ENCODE data around the gene LEMD3. TPM values are rescaled to one million over a fixed set of nuclear protein-coding genes. Genes with fewer than 3 reads are reported as not detected.
A peak's percentile ranks its signal among the peaks of the same experiment; 100 is the strongest.

Gene LEMD3
- total RNA-seq, 1 experiment from 2014 or later: 28.4 TPM

DNA sequence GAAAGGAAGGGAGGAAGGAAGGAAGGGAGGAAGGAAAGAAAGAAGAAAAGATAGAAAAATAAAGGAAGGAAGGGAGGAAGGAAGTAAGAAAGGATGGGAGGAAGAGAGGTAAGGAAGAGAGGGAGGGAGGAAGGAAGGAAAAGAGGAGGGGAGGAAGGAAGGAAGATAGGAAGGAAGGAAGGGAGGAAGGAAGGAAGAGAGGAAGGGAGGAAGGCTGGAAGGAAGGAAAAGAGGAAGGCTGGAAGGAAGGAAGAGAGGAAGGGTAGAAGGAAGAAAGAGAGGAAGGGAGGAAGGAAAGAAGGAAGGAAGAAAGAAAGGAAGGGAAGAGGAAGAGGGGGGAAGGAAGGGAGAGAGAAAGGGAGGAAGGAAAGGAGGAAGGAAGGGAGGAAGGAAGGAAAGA is 35.5 kb upstream of the LEMD3 start:
- BruUV-seq (replicated peaks): no TSS peak
- CTCF ChIA-PET: no interaction called here

DNA sequence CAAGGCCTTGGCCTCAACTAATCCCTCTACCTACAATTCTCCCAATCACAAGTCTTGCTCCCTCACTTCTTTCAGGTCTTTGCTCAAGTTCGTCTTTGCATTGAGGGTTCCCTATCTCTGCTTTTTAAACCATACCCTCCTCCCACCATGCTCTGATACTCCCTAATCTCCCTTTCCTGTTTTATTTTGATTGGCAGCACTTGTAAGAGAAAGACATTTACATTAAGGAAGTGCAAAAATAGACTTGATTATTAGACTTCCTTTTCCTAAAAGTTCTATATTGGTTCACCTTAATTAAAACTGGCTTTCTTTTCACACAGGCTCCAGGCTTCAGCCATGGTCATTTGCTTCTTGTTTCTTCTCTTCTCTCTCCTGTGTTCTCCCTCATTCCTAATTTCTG is 30.0 kb upstream of the LEMD3 start:
- no peak overlapping the region for H3K4me3 ChIP-seq (ENCODE audit: low read depth, low read length, poor library complexity, severe bottlenecking)
- no peaks in the 10 kb centered on the region for H3K36me3 ChIP-seq (ENCODE audit: insufficient read depth, low read length, poor library complexity, severe bottlenecking)
- POLR2A ChIA-PET (ENCODE audit: low non-redundant PET): no interaction called here
- intact Hi-C loops (cut with micrococcal nuclease; ENCODE audit: unreplicated experiment): no loop called here
- CTCF ChIA-PET: no interaction called here
- H3K9me3 ChIP-seq (ENCODE audit: low read depth, low read length, poor library complexity, severe bottlenecking): no peaks in the 10 kb centered on the region
- BruUV-seq (replicated peaks): no TSS peak
- peaks cover 21% of the 10 kb centered on the region for H3K4me1 ChIP-seq (ENCODE audit: insufficient read depth, low read length, poor library complexity, severe bottlenecking)
- no peaks in the 10 kb centered on the region for H3K27me3 ChIP-seq (replicated peaks; ENCODE audit: insufficient read depth, low read depth, low read length, poor library complexity)
- peak; percentile 43 for DNase-seq (ENCODE audit: low spot score)
- no peak overlapping the region for H3K27ac ChIP-seq (ENCODE audit: low read depth, low read length, poor library complexity, severe bottlenecking)
- TF ChIP-seq EZH2 (IDR thresholded peaks at IDR 0.05; ENCODE audit: borderline replicate concordance, low read depth, low read length, poor library complexity, severe bottlenecking): no peak
- TF ChIP-seq, protein P1, sequence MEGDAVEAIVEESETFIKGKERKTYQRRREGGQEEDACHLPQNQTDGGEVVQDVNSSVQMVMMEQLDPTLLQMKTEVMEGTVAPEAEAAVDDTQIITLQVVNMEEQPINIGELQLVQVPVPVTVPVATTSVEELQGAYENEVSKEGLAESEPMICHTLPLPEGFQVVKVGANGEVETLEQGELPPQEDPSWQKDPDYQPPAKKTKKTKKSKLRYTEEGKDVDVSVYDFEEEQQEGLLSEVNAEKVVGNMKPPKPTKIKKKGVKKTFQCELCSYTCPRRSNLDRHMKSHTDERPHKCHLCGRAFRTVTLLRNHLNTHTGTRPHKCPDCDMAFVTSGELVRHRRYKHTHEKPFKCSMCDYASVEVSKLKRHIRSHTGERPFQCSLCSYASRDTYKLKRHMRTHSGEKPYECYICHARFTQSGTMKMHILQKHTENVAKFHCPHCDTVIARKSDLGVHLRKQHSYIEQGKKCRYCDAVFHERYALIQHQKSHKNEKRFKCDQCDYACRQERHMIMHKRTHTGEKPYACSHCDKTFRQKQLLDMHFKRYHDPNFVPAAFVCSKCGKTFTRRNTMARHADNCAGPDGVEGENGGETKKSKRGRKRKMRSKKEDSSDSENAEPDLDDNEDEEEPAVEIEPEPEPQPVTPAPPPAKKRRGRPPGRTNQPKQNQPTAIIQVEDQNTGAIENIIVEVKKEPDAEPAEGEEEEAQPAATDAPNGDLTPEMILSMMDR (conservative IDR thresholded peaks at IDR 0.05; ENCODE audit: low read depth, low read length): no peak

More for the DNA sequence above, 35.5 kb upstream of the LEMD3 start:
- Histone ChIP-seq H3K27ac (ENCODE audit: low read depth, low read length, poor library complexity, severe bottlenecking) (no peak overlapping the region), H3K36me3 (ENCODE audit: insufficient read depth, low read length, poor library complexity, severe bottlenecking) (no peaks in the 10 kb centered on the region), H3K27me3 (replicated peaks; ENCODE audit: insufficient read depth, low read depth, low read length, poor library complexity) (peaks cover 42% of the 10 kb centered on the region), H3K9me3 (ENCODE audit: low read depth, low read length, poor library complexity, severe bottlenecking) (no peaks in the 10 kb centered on the region), H3K4me1 (ENCODE audit: insufficient read depth, low read length, poor library complexity, severe bottlenecking) (peaks cover 5% of the 10 kb centered on the region), H3K4me3 (ENCODE audit: low read depth, low read length, poor library complexity, severe bottlenecking) (no peak overlapping the region)
- POLR2A ChIA-PET (ENCODE audit: low non-redundant PET): no interaction called here
- intact Hi-C loops (cut with micrococcal nuclease; ENCODE audit: unreplicated experiment): no loop called here
- DNase-seq (ENCODE audit: low spot score): no peak
- no peak for TF ChIP-seq EZH2 (IDR thresholded peaks at IDR 0.05; ENCODE audit: borderline replicate concordance, low read depth, low read length, poor library complexity, severe bottlenecking)
- TF ChIP-seq, protein P1 (conservative IDR thresholded peaks at IDR 0.05; ENCODE audit: low read depth, low read length): no peak

DNA sequence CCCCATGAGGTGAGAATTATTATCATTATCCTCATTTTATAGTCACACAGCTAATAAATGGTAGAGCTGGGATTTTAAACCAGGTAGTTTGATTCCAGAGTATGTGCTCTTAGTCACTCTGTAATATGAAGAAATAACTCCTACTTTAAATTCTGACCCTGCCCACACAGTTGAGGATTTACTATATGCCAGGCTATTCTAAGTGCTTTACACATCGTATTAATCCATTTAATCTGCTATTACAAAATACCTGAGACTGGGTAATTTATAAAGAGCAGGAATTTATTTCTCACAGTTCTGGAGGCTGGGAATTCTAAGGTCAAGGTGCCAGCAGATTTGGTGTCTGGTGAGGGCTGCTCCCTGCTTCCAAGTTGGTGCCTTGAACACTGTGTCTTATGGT is 28.6 kb upstream of the LEMD3 start:
- POLR2A ChIA-PET (ENCODE audit: low non-redundant PET): no interaction called here
- no peak overlapping the region for H3K27ac ChIP-seq (ENCODE audit: low read depth, low read length, poor library complexity, severe bottlenecking)
- intact Hi-C loops (cut with micrococcal nuclease; ENCODE audit: unreplicated experiment): no loop called here
- BruUV-seq (replicated peaks): no TSS peak
- no peaks in the 10 kb centered on the region for H3K27me3 ChIP-seq (replicated peaks; ENCODE audit: insufficient read depth, low read depth, low read length, poor library complexity)
- no peaks in the 10 kb centered on the region for H3K36me3 ChIP-seq (ENCODE audit: insufficient read depth, low read length, poor library complexity, severe bottlenecking)
- TF ChIP-seq EZH2 (IDR thresholded peaks at IDR 0.05; ENCODE audit: borderline replicate concordance, low read depth, low read length, poor library complexity, severe bottlenecking): no peak
- TF ChIP-seq, protein P1 (conservative IDR thresholded peaks at IDR 0.05; ENCODE audit: low read depth, low read length): no peak
- H3K4me3 ChIP-seq (ENCODE audit: low read depth, low read length, poor library complexity, severe bottlenecking): no peak overlapping the region
- H3K9me3 ChIP-seq (ENCODE audit: low read depth, low read length, poor library complexity, severe bottlenecking): no peaks in the 10 kb centered on the region
- DNase-seq (ENCODE audit: low spot score): no peak
- CTCF ChIA-PET: no interaction called here
- peaks cover 21% of the 10 kb centered on the region for H3K4me1 ChIP-seq (ENCODE audit: insufficient read depth, low read length, poor library complexity, severe bottlenecking)

Measured in A673 (cell line).